ENCODE results near the gene COX7C.

DNA sequence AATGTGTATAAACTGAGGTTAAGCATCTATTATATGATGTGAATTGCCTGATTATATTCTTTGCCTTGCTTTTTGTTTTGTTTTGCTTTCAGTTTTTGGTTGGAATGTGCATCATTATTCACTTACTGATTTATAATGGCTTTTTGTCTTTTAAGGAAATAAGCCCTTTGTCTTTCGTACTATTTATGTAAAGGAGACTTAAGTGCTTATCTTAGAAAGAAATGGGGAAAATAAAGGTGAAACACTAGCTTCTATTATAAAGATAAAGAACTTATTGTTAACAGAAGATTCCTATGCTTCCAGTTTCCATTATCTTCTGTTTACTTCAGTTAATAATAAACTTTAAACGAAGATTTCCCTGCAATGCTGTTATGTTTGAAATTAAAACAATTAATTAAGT lies 23.3 kb downstream of the COX7C start:
- TF ChIP-seq, protein P1, sequence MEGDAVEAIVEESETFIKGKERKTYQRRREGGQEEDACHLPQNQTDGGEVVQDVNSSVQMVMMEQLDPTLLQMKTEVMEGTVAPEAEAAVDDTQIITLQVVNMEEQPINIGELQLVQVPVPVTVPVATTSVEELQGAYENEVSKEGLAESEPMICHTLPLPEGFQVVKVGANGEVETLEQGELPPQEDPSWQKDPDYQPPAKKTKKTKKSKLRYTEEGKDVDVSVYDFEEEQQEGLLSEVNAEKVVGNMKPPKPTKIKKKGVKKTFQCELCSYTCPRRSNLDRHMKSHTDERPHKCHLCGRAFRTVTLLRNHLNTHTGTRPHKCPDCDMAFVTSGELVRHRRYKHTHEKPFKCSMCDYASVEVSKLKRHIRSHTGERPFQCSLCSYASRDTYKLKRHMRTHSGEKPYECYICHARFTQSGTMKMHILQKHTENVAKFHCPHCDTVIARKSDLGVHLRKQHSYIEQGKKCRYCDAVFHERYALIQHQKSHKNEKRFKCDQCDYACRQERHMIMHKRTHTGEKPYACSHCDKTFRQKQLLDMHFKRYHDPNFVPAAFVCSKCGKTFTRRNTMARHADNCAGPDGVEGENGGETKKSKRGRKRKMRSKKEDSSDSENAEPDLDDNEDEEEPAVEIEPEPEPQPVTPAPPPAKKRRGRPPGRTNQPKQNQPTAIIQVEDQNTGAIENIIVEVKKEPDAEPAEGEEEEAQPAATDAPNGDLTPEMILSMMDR (conservative IDR thresholded peaks at IDR 0.05; ENCODE audit: low read length), result no peak
- no peak for TF ChIP-seq EZH2phosphoT487 (IDR thresholded peaks at IDR 0.05; ENCODE audit: borderline replicate concordance, low read depth, low read length)
